Aorta (tissue), 5 donors: ENCODE results near the gene TRIM71. TPM values are rescaled to one million over a fixed set of nuclear protein-coding genes. Genes with fewer than 3 reads are reported as not detected.
A peak's percentile ranks its signal among the peaks of the same experiment; 100 is the strongest.
"Not testable (repeated sequence)": the region's sequence is repeated elsewhere in the genome, so short reads cannot be mapped to it uniquely, and the experiment has no call there.

Source experiments
- ATAC-seq: fragments of 200-7000 bp; cut with Tn5 transposase; one replicate; pipeline ENCODE4 v1.9.1; 2022; ENCODE audit warnings: moderate library complexity; ENCODE audit not compliant: low FRiP score
- DNase-seq, 2 donors: peaks; one replicate each; pipeline ENCODE4 v3.0.0-alpha.2; 2020
- H3K27ac ChIP-seq, 2 donors: one replicate each; pipeline ENCODE4 v1.5.1; 2013; ENCODE audit warnings: low read length in 2 of 2, mild to moderate bottlenecking in 2 of 2, moderate library complexity in 2 of 2, control low read depth in 1 of 2, inconsistent platforms in 1 of 2, low read depth in 1 of 2
- H3K27me3 ChIP-seq, 2 donors: one replicate each; pipeline ENCODE4 v1.6.1; 2013; ENCODE audit warnings: control low read depth in 1 of 2, low read length in 1 of 2, mild to moderate bottlenecking in 1 of 2, moderate library complexity in 1 of 2; ENCODE audit not compliant: insufficient read depth in 2 of 2, control insufficient read depth in 1 of 2
- H3K36me3 ChIP-seq, 2 donors: one replicate each; pipeline ENCODE4 v1.6.1; 2013; ENCODE audit warnings: control low read depth in 1 of 2, low read length in 1 of 2, mild to moderate bottlenecking in 1 of 2; ENCODE audit not compliant: insufficient read depth in 2 of 2, control insufficient read depth in 1 of 2
- H3K4me1 ChIP-seq, 2 donors: one replicate each; pipeline ENCODE4 v1.6.1; 2013; ENCODE audit warnings: low read length in 2 of 2, control low read depth in 1 of 2, mild to moderate bottlenecking in 1 of 2, moderate library complexity in 1 of 2; ENCODE audit not compliant: insufficient read depth in 2 of 2, control insufficient read depth in 1 of 2
- H3K4me3 ChIP-seq, 2 donors: one replicate each; pipeline ENCODE4 v1.5.1; 2013; ENCODE audit warnings: low read length in 2 of 2, control low read depth in 1 of 2, mild to moderate bottlenecking in 1 of 2
- H3K9me3 ChIP-seq: one replicate; pipeline ENCODE4 v1.6.1; 2013; ENCODE audit warnings: mild to moderate bottlenecking, low read length; ENCODE audit not compliant: control insufficient read depth
- WGBS, 2 donors: extraction: QIAGEN DNeasy Blood & Tissue Kit; methylation state at CpG; one replicate each; pipeline ENCODE4 v1.1.7; 2013; 5-methylcytosine and 5-hydroxymethylcytosine counted together
- intact Hi-C, 2 donors: fragments of 100-400 bp; cut with DNase I; formaldehyde crosslinking; loops; one replicate each; pipeline versions ENCODE4 v1.14.2 to v1.15.0; 2022
- polyA plus RNA-seq, 2 donors: library from polyadenylated mRNA; stranded (reverse); fragments of 200-250 nt; gene quantifications; one replicate each; pipeline ENCODE4 v1.2.3, GENCODE V29; 2013
- total RNA-seq, 2 donors: library from RNA; stranded (reverse); fragmentation: NEBNext Ultra II Directional; extraction: Animal tissue kit (Norgen Biotek cat#: 25700); gene quantifications; one replicate each; pipeline ENCODE4 v1.2.1, GENCODE V29; 2021
- donor health status: healthy with polysubstance abuse.
- donor health status: Bipolar disorder and iron deficiency.
- donor health status: DM: no; HTN: no; CAD: no.
- donor health status: DM: no; HTN: no; CAD: no.
- donor health status: DM: yes; HTN: yes; CAD: no.

TRIM71 gene
- total and polyA plus RNA-seq, 4 donors = not detected

DNA sequence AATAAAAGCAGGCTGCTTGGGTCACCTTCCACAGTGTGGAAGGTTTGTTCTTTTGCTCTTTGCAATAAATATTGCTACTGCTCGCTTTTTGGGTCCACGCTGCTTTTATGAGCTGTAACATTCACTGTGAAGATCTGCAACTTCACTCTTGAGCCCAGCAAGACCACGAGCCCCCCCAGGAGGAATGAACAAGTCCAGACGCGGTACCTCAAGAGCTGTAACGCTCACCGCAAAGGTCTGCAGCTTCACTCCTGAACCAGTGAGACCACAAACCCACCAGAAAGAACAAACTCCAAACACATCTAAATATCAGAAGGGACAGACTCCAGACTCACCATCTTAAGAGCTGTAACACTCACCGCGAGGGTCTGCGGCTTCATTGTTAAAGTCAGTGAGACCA, 86.2 kb downstream of the TRIM71 start:
- Histone ChIP-seq H3K4me3 (no peak overlapping the region), H3K9me3 (no peaks in the 10 kb centered on the region), H3K4me1 (no peaks in the 10 kb centered on the region), H3K36me3 (no peaks in the 10 kb centered on the region), H3K27me3 (no peaks in the 10 kb centered on the region), H3K27ac (no peak overlapping the region)
- DNase-seq (no peak), ATAC-seq (no peak)
- 96 to 97% methylated on average over 10 of the region's 10 CpGs for WGBS, 2 donors
- intact Hi-C loops = no loop called here

DNA sequence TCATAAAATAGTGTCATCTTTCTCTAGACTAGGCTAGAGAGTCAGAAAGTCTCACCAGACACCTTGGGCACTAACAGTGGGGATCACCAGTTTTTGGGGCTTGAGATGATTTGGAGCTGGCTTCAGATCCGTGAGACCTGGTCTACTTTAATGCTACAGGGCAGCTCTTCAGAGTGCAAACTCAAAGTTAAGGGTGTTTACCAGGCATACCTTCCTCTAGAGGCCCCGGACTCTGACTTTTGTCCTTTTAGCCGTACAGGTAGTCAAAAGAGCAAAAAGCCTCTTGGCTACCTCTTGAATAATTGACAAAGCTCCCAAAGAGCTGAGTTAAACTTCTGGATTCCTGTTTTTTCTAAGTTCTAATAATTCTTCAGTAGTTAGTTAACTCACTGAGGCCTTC, 92.2 kb downstream of the TRIM71 start:
- Histone ChIP-seq H3K4me1 (no peaks in the 10 kb centered on the region), H3K4me3 (no peak overlapping the region), H3K36me3 (no peaks in the 10 kb centered on the region), H3K9me3 (no peaks in the 10 kb centered on the region), H3K27me3 (no peaks in the 10 kb centered on the region), H3K27ac (no peak overlapping the region)
- ATAC-seq = no peak
- intact Hi-C loops = no loop called here
- WGBS, 2 donors = 91 to 92% methylated on average over 3 of the region's 3 CpGs
- DNase-seq = no peak

DNA sequence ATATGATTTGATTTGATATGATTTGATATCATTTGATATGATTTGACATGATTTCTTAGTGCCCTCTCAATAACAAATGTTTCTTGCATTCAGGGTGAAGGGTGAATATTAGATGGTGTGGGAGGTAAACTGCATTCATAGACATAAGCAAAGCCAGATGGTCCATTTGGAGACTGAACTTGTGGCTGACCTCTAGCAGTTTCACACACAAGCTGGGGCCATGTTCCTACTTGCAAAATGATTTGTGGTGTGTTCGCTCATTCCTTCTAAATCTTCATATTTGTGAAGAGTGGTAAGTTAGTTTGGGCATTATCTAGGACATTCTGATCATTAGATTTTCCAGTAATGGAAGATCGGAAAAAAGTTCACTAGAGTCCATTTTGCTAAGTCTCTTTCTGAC, 93.2 kb downstream of the TRIM71 start:
- H3K27ac ChIP-seq = no peak overlapping the region
- intact Hi-C loops = no loop called here
- ATAC-seq (no peak), DNase-seq (no peak)
- no peak overlapping the region for H3K4me3 ChIP-seq
- WGBS, 2 donors = 81 to 87% methylated on average over 2 of the region's 2 CpGs
- no peaks in the 10 kb centered on the region for H3K9me3 ChIP-seq
- H3K4me1 ChIP-seq = no peaks in the 10 kb centered on the region
- no peaks in the 10 kb centered on the region for H3K27me3 ChIP-seq
- H3K36me3 ChIP-seq = no peaks in the 10 kb centered on the region

DNA sequence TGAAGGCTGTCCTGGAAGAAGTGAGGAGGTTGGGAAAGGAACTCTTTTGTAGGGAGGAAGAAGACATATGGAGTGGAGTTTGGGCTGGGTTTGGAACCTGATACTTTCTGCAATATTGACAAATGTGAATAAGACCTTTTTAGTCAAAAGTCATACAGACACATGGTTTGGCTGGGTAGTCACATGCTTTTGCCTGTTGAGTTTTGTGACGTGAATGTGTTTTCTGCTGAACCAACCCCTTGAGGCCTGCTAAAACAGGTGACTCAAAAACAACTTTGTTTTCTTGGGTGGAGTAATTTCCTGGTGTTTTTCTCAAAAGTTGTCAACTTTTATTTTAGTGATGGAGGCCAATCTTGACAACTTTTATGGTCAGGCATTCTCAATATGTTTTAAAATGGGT, 94.2 kb downstream of the TRIM71 start:
- Histone ChIP-seq H3K27ac (no peak overlapping the region), H3K4me1 (no peaks in the 10 kb centered on the region), H3K4me3 (no peak overlapping the region), H3K36me3 (no peaks in the 10 kb centered on the region), H3K27me3 (no peaks in the 10 kb centered on the region), H3K9me3 (peaks cover under 1% of the 10 kb centered on the region)
- DNase-seq = no peak
- intact Hi-C loops = no loop called here
- WGBS, 2 donors = 95 to 97% methylated on average over 1 of the region's 1 CpG
- ATAC-seq = no peak

DNA sequence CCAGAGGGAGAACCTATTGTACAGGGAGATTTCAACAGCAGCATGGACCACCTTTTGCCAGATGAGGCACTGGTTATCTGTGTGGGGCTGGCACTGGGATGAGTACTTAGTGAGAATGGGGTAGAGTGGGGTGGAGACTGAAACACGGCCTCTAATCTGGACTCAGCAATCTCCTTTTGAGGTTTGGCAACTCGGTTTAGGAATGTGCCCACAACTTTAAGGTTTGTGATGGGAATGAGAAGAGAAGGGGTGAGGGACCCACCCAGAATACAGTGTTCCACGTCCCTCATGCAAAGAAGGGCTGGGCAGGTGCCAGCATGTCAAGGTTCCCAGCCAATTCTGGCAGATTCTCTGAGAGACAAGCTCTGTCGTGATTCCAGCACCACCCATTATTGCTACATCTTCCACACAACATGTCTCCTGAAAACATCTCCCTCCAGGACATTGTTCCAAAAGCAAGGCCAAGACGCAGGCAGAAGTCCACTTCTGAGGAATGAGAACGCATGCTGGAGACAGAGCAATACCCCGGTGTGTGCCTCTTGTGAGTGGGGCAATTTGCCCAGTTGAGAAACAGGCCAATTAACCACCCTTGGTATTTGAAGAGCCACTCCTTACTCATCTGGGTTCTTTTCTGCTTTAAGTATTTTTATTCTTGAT, 96.1 kb downstream of the TRIM71 start:
- H3K4me3 ChIP-seq = no peak overlapping the region
- H3K4me1 ChIP-seq = no peaks in the 10 kb centered on the region
- no peaks in the 10 kb centered on the region for H3K27me3 ChIP-seq
- no peak overlapping the region for H3K27ac ChIP-seq
- ATAC-seq (peak; percentile 82), DNase-seq (peak; percentile 53 to 82)
- peaks cover 2% of the 10 kb centered on the region for H3K9me3 ChIP-seq
- intact Hi-C loops = no loop called here
- 11% methylated on average over 7 of the region's 7 CpGs for WGBS, 2 donors
- no peaks in the 10 kb centered on the region for H3K36me3 ChIP-seq

DNA sequence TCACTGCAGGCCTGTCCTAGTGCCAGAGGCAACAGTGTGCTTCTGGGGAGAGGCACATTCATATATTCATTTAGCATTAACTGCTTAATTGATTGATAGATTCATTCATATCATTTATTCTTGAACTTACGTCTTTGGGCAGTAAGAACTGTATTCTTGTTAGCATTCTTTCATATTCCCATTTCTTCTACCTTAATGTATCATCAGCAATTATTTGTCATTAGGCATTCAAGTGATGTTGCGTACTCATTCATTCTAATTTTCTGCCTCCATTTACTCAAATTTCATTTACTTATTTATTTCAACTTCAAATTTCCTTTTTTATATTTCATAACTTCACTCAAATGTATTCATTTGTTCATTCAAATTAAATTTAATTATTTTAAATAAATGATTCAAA, 102.1 kb downstream of the TRIM71 start:
- Histone ChIP-seq H3K36me3 (no peaks in the 10 kb centered on the region), H3K27ac (no peak overlapping the region), H3K4me1 (no peaks in the 10 kb centered on the region), H3K9me3 (peaks cover 2% of the 10 kb centered on the region), H3K27me3 (no peaks in the 10 kb centered on the region), H3K4me3 (no peak overlapping the region)
- 81 to 86% methylated on average over 2 of the region's 2 CpGs for WGBS, 2 donors
- no peak for DNase-seq
- intact Hi-C loops = no loop called here
- no peak for ATAC-seq

DNA sequence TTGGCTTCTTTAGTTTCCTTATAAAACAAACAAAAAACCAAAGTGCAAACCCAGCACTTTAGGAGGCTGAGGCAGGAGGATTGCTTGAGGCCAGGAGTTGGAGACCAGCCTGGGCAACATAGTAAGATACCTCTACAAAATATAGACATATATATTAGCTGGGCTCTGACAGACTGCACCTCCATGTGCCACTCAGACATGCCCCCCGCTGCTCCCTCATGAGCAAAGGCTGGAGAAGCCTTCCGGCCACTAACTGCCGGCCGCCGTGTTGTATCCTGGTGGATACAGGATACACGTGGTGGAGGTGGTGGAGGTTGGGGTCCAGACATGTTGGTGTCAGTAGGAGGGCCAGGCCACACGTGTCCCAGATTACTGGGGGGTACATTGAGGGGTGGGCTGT, 104.3 kb downstream of the TRIM71 start:
- H3K9me3 ChIP-seq = peaks cover under 1% of the 10 kb centered on the region
- no peak for DNase-seq
- H3K36me3 ChIP-seq = no peaks in the 10 kb centered on the region
- H3K4me1 ChIP-seq = no peaks in the 10 kb centered on the region
- intact Hi-C loops = no loop called here
- no peak overlapping the region for H3K4me3 ChIP-seq
- no peaks in the 10 kb centered on the region for H3K27me3 ChIP-seq
- no peak for ATAC-seq
- no peak overlapping the region for H3K27ac ChIP-seq
- WGBS, 2 donors = 89% methylated on average over 7 of the region's 7 CpGs

DNA sequence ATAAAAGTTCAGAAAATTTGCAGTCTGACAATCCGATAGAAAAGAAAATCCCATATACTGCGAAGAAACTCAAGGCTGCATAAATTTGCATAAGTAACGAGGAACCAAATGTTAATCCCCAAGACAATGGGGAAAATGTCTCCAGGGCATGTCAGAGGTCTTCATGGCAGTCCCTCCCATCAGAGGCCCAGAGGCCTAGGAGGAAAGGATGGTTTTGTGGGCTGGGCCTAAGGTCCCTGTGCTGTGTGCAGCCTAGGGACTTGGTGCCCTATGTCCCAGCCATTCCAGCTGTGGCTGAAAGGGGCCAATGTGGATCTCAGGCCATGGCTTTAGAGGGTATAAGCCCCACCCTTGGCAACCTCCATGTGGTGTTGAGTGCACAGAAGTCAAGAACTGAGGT, 112.4 kb downstream of the TRIM71 start:
- WGBS, 2 donors = 95 to 97% methylated on average over 3 of the region's 3 CpGs
- Histone ChIP-seq H3K27ac (no peak overlapping the region), H3K4me3 (no peak overlapping the region), H3K4me1 (no peaks in the 10 kb centered on the region), H3K27me3 (no peaks in the 10 kb centered on the region), H3K9me3 (no peaks in the 10 kb centered on the region), H3K36me3 (no peaks in the 10 kb centered on the region)
- ATAC-seq (no peak), DNase-seq (no peak)
- intact Hi-C loops = loop anchor here in 1 of 2 donors (10.0 kb wide), 1 partner anchor 195 kb away; no protein-coding TSS in a partner anchor

DNA sequence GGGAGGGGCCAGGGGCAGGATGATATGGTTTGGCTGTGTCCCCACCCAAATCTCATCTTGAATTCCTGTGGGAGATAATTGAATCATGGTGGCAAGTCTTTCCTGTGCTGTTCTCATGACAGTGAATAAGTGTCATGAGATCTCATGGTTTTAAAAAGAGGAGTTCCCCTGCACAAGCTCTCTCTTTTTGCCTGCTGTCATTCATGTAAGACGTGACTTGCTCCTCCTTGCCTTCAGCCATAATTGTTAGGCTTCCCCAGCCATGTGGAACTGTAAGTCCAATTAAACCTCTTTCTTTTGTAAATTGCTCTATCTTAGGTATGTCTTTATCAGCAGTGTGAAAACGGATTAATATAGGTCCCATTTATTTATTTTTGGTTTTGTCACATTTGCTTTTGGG, 113.5 kb downstream of the TRIM71 start:
- H3K27me3 ChIP-seq, DNase-seq, H3K27ac ChIP-seq, H3K4me3 ChIP-seq, ATAC-seq, H3K9me3 ChIP-seq, H3K4me1 ChIP-seq, H3K36me3 ChIP-seq: not testable (repeated sequence)
- WGBS, 2 donors = 41 to 71% methylated on average over 2 of the region's 2 CpGs
- intact Hi-C loops = loop anchor here in 1 of 2 donors (10.0 kb wide), 1 partner anchor 196 kb away; no protein-coding TSS in a partner anchor
